Esophagus (tissue), 2 donors: Measurements from ENCODE around the gene DHRS9. TPM values are rescaled to one million over a fixed set of nuclear protein-coding genes. Genes with fewer than 3 reads are reported as not detected.

Experiments used
- H3K27ac ChIP-seq, 2 donors: one replicate each; pipeline ENCODE4 v1.5.1; 2013; ENCODE audit warnings: low read depth in 2 of 2, mild to moderate bottlenecking in 2 of 2, inconsistent platforms in 1 of 2, low read length in 1 of 2, moderate library complexity in 1 of 2
- H3K27me3 ChIP-seq, 2 donors: one replicate each; pipeline ENCODE4 v1.6.1; 2013; ENCODE audit warnings: low read length in 2 of 2, control low read depth in 1 of 2, mild to moderate bottlenecking in 1 of 2; ENCODE audit not compliant: insufficient read depth in 2 of 2, control insufficient read depth in 1 of 2
- H3K36me3 ChIP-seq, 2 donors: one replicate each; pipeline ENCODE4 v1.6.1; 2013; ENCODE audit warnings: low read length in 1 of 2; ENCODE audit not compliant: control insufficient read depth in 2 of 2, insufficient read depth in 2 of 2
- H3K4me1 ChIP-seq, 2 donors: one replicate each; pipeline ENCODE4 v1.6.1; 2013; ENCODE audit warnings: low read length in 1 of 2; ENCODE audit not compliant: control insufficient read depth in 2 of 2, insufficient read depth in 2 of 2
- H3K4me3 ChIP-seq, 2 donors: one replicate each; pipeline ENCODE4 v1.5.1; 2013; ENCODE audit warnings: low read length in 2 of 2, mild to moderate bottlenecking in 2 of 2, low read depth in 1 of 2, moderate library complexity in 1 of 2
- H3K9me3 ChIP-seq, 2 donors: one replicate each; pipeline ENCODE4 v1.6.1; 2013; ENCODE audit warnings: mild to moderate bottlenecking in 2 of 2, low read depth in 1 of 2, low read length in 1 of 2, moderate library complexity in 1 of 2; ENCODE audit not compliant: control insufficient read depth in 2 of 2, insufficient read depth in 1 of 2
- WGBS, 2 donors: extraction: QIAGEN DNeasy Blood & Tissue Kit; methylation state at CpG; one replicate each; pipeline ENCODE4 v1.1.7; 2013; 5-methylcytosine and 5-hydroxymethylcytosine counted together
- polyA plus RNA-seq, 2 donors: library from polyadenylated mRNA; stranded (reverse); fragments of 200-250 nt; gene quantifications; one replicate each; pipeline ENCODE4 v1.2.3, GENCODE V29; 2013
- donor health status: healthy with polysubstance abuse.
- donor health status: Bipolar disorder and iron deficiency.

Gene DHRS9
- polyA plus RNA-seq, 2 donors: 9.2 to 33.4 TPM

- H3K27me3 ChIP-seq: peaks cover 0 to 16% of the 10 kb centered on the region in 2 donors
- no peak overlapping the region for H3K27ac ChIP-seq
- H3K36me3 ChIP-seq: no peaks in the 10 kb centered on the region
- H3K4me3 ChIP-seq: no peak overlapping the region
- H3K4me1 ChIP-seq: peaks cover 0 to 2% of the 10 kb centered on the region in 2 donors
- WGBS, 2 donors: 89 to 92% methylated on average over 2 of the region's 2 CpGs
- H3K9me3 ChIP-seq: no peaks in the 10 kb centered on the region
These were observed 36.8 kb downstream of the DHRS9 start for GRCh38 chr2:169106134-169106533.

GRCh38 chr2:169106563-169107545 is 37.5 kb downstream of the DHRS9 start:
- Histone ChIP-seq H3K36me3 (no peaks in the 10 kb centered on the region), H3K9me3 (no peaks in the 10 kb centered on the region), H3K4me1 (peaks cover 0 to 2% of the 10 kb centered on the region in 2 donors), H3K4me3 (no peak overlapping the region), H3K27ac (no peak overlapping the region), H3K27me3 (peaks cover 0 to 16% of the 10 kb centered on the region in 2 donors)
- WGBS, 2 donors: 76 to 87% methylated on average over 6 of the region's 6 CpGs

GRCh38 chr2:169107645-169108044 is 38.3 kb downstream of the DHRS9 start:
- H3K9me3 ChIP-seq: no peaks in the 10 kb centered on the region
- H3K36me3 ChIP-seq: no peaks in the 10 kb centered on the region
- H3K27me3 ChIP-seq: peaks cover 0 to 16% of the 10 kb centered on the region in 2 donors
- WGBS, 2 donors: 78 to 79% methylated on average over 2 of the region's 2 CpGs
- peaks cover 0 to 2% of the 10 kb centered on the region in 2 donors for H3K4me1 ChIP-seq
- H3K27ac ChIP-seq: no peak overlapping the region
- H3K4me3 ChIP-seq: no peak overlapping the region

GRCh38 chr2:169108099-169108884 is 38.9 kb downstream of the DHRS9 start:
- peaks cover 0 to 12% of the 10 kb centered on the region in 2 donors for H3K27me3 ChIP-seq
- WGBS, 2 donors: 61 to 68% methylated on average over 3 of the region's 3 CpGs
- no peak overlapping the region for H3K27ac ChIP-seq
- no peak overlapping the region for H3K4me3 ChIP-seq
- no peaks in the 10 kb centered on the region for H3K9me3 ChIP-seq
- H3K4me1 ChIP-seq: peaks cover 0 to 2% of the 10 kb centered on the region in 2 donors
- H3K36me3 ChIP-seq: no peaks in the 10 kb centered on the region

- H3K27ac ChIP-seq: no peak overlapping the region
- peaks cover 0 to 2% of the 10 kb centered on the region in 2 donors for H3K4me1 ChIP-seq
- H3K36me3 ChIP-seq: no peaks in the 10 kb centered on the region
- WGBS, 2 donors: 48 to 51% methylated on average over 21 of the region's 21 CpGs
- no peak overlapping the region for H3K4me3 ChIP-seq
- no peaks in the 10 kb centered on the region for H3K9me3 ChIP-seq
- peaks cover 0 to 5% of the 10 kb centered on the region in 2 donors for H3K27me3 ChIP-seq
These were observed 40.4 kb downstream of the DHRS9 start for GRCh38 chr2:169109502-169110409.

GRCh38 chr2:169110419-169110818 is 41.1 kb downstream of the DHRS9 start:
- H3K9me3 ChIP-seq: no peaks in the 10 kb centered on the region
- H3K4me3 ChIP-seq: no peak overlapping the region
- H3K27ac ChIP-seq: no peak overlapping the region
- no peaks in the 10 kb centered on the region for H3K36me3 ChIP-seq
- WGBS, 2 donors: 47 to 59% methylated on average over 7 of the region's 7 CpGs
- peaks cover 0 to 2% of the 10 kb centered on the region in 2 donors for H3K4me1 ChIP-seq
- H3K27me3 ChIP-seq: peaks cover 0 to 5% of the 10 kb centered on the region in 2 donors

- Histone ChIP-seq H3K4me1 (peaks cover 0 to 2% of the 10 kb centered on the region in 2 donors), H3K4me3 (no peak overlapping the region), H3K9me3 (no peaks in the 10 kb centered on the region), H3K27me3 (peaks cover 0 to 5% of the 10 kb centered on the region in 2 donors), H3K27ac (no peak overlapping the region), H3K36me3 (no peaks in the 10 kb centered on the region)
- 35 to 39% methylated on average over 18 of the region's 18 CpGs for WGBS, 2 donors
These were observed 41.6 kb downstream of the DHRS9 start for GRCh38 chr2:169110916-169111315.

- WGBS, 2 donors: 83 to 88% methylated on average over 6 of the region's 6 CpGs
- peaks cover 0 to 5% of the 10 kb centered on the region in 2 donors for H3K27me3 ChIP-seq
- no peak overlapping the region for H3K4me3 ChIP-seq
These were observed 43.5 kb downstream of the DHRS9 start for GRCh38 chr2:169112841-169113240.

GRCh38 chr2:169114056-169114455 is 44.7 kb downstream of the DHRS9 start:
- 84 to 92% methylated on average over 4 of the region's 4 CpGs for WGBS, 2 donors
- H3K36me3 ChIP-seq: no peaks in the 10 kb centered on the region
- no peak overlapping the region for H3K27ac ChIP-seq
- H3K4me1 ChIP-seq: peaks cover 0 to 2% of the 10 kb centered on the region in 2 donors
- no peaks in the 10 kb centered on the region for H3K27me3 ChIP-seq
- no peaks in the 10 kb centered on the region for H3K9me3 ChIP-seq
- no peak overlapping the region for H3K4me3 ChIP-seq

More at GRCh38 chr2:169112841-169113240, 43.5 kb downstream of the DHRS9 start:
- no peaks in the 10 kb centered on the region for H3K36me3 ChIP-seq
- peaks cover 0 to 2% of the 10 kb centered on the region in 2 donors for H3K4me1 ChIP-seq
- no peaks in the 10 kb centered on the region for H3K9me3 ChIP-seq
- H3K27ac ChIP-seq: no peak overlapping the region
